Upper lobe of left lung (tissue), 4 donors: ENCODE data around the gene ZBTB17.

ENCODE experiments used
- POLR2AphosphoS5 ChIP-seq, 2 donors: sonication (generic); formaldehyde crosslinking; IDR thresholded peaks; one replicate each; pipeline ENCODE4 v1.5.1; 2017; ENCODE audit warnings: antibody characterized with exemption in 2 of 2
- TF ChIP-seq, protein P1 (sequence below), 6 experiments: fragments of 450-650 bp in 4 of 6; fragments of 200-600 bp in 2 of 6; sonication (generic) in 2 of 6; IDR thresholded peaks; one replicate each; pipeline ENCODE4 v1.5.1; 2016 to 2019; ENCODE audit warnings: antibody characterized with exemption in 6 of 6

DNA sequence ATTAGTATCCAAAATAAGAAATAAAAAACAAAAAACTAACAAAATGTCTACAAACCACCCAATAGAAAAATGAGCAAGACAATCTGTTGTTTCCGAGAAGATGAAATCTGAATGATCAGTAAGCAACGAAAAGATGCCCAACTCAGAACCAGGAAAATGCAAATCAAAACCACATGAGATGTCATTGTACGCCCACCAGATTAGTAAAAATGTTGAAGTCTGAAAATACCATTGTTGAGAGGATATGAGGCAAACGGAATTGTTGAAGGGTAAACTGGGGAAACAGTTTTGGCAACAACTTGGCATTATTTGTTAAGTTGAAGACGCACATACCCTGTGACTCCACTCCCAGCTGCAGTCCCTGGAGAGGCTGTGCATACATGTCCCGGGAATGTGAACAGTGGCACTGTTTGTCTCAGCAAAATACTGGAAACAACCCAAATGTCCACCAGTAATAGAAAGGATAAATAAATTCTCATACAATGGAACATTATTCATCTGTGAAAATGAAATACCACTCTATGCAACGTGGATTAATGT is 10.6 kb downstream of the ZBTB17 start:
- TF ChIP-seq, protein P1, sequence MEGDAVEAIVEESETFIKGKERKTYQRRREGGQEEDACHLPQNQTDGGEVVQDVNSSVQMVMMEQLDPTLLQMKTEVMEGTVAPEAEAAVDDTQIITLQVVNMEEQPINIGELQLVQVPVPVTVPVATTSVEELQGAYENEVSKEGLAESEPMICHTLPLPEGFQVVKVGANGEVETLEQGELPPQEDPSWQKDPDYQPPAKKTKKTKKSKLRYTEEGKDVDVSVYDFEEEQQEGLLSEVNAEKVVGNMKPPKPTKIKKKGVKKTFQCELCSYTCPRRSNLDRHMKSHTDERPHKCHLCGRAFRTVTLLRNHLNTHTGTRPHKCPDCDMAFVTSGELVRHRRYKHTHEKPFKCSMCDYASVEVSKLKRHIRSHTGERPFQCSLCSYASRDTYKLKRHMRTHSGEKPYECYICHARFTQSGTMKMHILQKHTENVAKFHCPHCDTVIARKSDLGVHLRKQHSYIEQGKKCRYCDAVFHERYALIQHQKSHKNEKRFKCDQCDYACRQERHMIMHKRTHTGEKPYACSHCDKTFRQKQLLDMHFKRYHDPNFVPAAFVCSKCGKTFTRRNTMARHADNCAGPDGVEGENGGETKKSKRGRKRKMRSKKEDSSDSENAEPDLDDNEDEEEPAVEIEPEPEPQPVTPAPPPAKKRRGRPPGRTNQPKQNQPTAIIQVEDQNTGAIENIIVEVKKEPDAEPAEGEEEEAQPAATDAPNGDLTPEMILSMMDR (IDR thresholded peaks at IDR 0.05): no peak
- peak; percentile 53 to 57 for TF ChIP-seq POLR2AphosphoS5 (IDR thresholded peaks at IDR 0.05)
